Stimulated activated CD8-positive, alpha-beta memory T cell treated with anti-CD3 and anti-CD28 coated beads, Interleukin-12 subunit alpha, Interleukin-12 subunit beta, amount 100 ng/mL, for 24 hours (primary cell): Measurements from ENCODE around the gene TMPRSS11F.
"Not testable (repeated sequence)": the region's sequence is repeated elsewhere in the genome, so short reads cannot be mapped to it uniquely, and the experiment has no call there.

Source experiments
- DNase-seq: peaks from one replicate; pipeline ENCODE4 v3.0.0-alpha.2; 2020; ENCODE audit errors: extremely low read depth

The TMPRSS11F gene

GRCh38 chr4:68129793-68130192 is at the start of gene TMPRSS11F:
Gene TMPRSS11F (minus strand): TSS chr4:68129869. CDS start chr4:68129820, 49 bp downstream.
- DNase-seq: no peak

- DNase-seq: no peak
Measured at GRCh38 chr4:68176904-68177303, 47.2 kb upstream of the TMPRSS11F start.

GRCh38 chr4:68176500-68176899 is 46.8 kb upstream of the TMPRSS11F start:
- no peak for DNase-seq

- DNase-seq: no peak
Measured at GRCh38 chr4:68175562-68176155, 46.0 kb upstream of the TMPRSS11F start.

- not testable (repeated sequence) for DNase-seq
Measured at GRCh38 chr4:68174389-68174788, 44.7 kb upstream of the TMPRSS11F start.

GRCh38 chr4:68172147-68172546 is 42.5 kb upstream of the TMPRSS11F start:
- DNase-seq: not testable (repeated sequence)

GRCh38 chr4:68167706-68168105 is 38.0 kb upstream of the TMPRSS11F start:
- no peak for DNase-seq

- no peak for DNase-seq
Measured at GRCh38 chr4:68167166-68167565, 37.5 kb upstream of the TMPRSS11F start.

- DNase-seq: no peak
Measured at GRCh38 chr4:68163754-68164153, 34.1 kb upstream of the TMPRSS11F start.

GRCh38 chr4:68162196-68162595 is 32.5 kb upstream of the TMPRSS11F start:
- DNase-seq: no peak

GRCh38 chr4:68152411-68152810 is 22.7 kb upstream of the TMPRSS11F start:
- DNase-seq: no peak

GRCh38 chr4:68148800-68149685 is 19.4 kb upstream of the TMPRSS11F start:
- no peak for DNase-seq

GRCh38 chr4:68147079-68147478 is 17.4 kb upstream of the TMPRSS11F start:
- no peak for DNase-seq

- DNase-seq: no peak
Measured at GRCh38 chr4:68145261-68145660, 15.6 kb upstream of the TMPRSS11F start.

- no peak for DNase-seq
Measured at GRCh38 chr4:68141852-68142251, 12.2 kb upstream of the TMPRSS11F start.

- DNase-seq: no peak
Measured at GRCh38 chr4:68132342-68132741, 2.7 kb upstream of the TMPRSS11F start.

GRCh38 chr4:68124262-68124661 is 5.4 kb downstream of the TMPRSS11F start:
- DNase-seq: no peak

GRCh38 chr4:68123525-68123924 is 6.1 kb downstream of the TMPRSS11F start:
- no peak for DNase-seq

- no peak for DNase-seq
Measured at GRCh38 chr4:68119921-68120320, 9.7 kb downstream of the TMPRSS11F start.

- no peak for DNase-seq
Measured at GRCh38 chr4:68110441-68110840, 19.2 kb downstream of the TMPRSS11F start.

GRCh38 chr4:68109868-68110267 is 19.8 kb downstream of the TMPRSS11F start:
- no peak for DNase-seq

GRCh38 chr4:68082758-68083157 is 46.9 kb downstream of the TMPRSS11F start:
- DNase-seq: no peak

- no peak for DNase-seq
Measured at GRCh38 chr4:68079928-68080327, 49.7 kb downstream of the TMPRSS11F start.
